CD4-positive, alpha-beta T cell treated with Interleukin-12 subunit alpha and Interleukin-12 subunit beta, for 1 hour (primary cell): ENCODE results near the gene RASGEF1B.

Source experiments
- DNase-seq: peaks from one replicate; pipeline ENCODE4 v3.0.0-alpha.2; 2020

Gene RASGEF1B

DNA sequence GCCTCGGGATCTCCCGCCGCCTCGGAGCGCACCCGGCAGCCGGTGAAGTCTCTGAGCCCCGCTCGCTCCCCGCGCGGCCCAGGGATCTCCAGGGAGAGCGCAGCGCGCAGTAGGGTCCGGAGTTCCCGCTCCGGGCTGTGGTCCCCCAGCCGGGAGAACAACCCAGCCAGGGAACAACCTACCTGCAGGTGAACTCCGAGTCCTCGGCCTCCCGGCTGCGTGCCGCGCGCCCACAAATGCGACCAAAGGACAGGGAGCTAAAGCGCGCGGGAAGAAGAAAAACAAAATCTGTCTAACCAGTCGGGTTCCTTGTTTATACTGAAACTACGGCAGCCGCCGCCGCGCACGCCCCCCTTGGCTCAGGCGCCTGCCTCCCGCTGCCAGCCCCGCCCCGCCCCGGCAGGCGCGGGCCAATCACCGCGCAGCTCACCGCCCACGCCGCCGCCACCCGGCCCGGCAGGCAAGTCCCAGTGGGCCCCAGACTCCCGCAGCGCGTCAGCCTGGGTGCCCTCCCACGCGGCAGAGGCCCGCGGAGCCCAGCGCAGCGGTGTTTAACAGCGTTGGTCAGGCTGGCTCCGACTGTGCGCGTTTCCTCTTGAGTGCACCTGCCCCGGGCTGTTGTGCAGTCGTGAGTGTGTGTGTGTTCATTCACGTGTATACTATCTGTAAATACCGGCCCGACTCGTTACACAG, at the start of gene RASGEF1B:
TSS of gene RASGEF1B (minus strand) at position 320 of the 693 bp plus-strand sequence. CDS start 12,399 bp downstream, outside the sequence.
- peak; percentile 95 for DNase-seq

DNA sequence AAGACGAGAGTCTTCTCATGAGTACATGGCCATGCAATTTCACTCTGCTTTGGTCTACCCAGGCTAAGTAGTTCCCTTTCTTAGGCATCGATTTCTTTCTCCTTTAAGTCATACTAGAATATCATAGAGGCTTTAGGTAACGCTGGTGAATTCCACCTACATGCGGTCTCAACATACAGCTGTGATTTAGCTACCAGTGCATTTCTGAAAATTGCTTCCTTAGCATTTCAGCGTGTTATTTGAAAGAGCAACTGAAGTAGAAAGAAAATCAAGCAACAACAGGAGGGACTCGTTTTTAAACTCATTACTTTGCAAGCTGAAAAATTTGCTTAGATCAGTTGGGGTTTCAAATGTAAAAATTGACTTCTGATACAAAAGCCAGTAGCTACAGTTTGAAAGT, 48.1 kb upstream of the RASGEF1B start:
- no peak for DNase-seq

DNA sequence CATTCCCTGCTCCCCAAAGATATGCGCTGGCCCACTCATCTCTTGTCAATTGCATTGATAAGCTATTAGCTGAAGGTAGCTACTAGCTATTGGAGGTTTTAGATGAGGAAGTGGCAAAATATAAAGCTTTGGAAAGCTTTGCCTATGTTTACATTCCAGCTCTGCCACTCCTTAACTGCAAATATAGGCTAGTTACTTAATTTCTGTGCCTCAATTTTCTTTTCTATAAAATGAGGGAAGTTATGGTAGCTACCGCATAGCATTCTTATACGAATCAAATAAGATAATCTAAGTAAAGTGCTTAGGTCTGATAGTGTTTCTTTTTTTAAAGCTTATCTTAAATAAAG, 47.7 kb upstream of the RASGEF1B start:
- DNase-seq = no peak

DNA sequence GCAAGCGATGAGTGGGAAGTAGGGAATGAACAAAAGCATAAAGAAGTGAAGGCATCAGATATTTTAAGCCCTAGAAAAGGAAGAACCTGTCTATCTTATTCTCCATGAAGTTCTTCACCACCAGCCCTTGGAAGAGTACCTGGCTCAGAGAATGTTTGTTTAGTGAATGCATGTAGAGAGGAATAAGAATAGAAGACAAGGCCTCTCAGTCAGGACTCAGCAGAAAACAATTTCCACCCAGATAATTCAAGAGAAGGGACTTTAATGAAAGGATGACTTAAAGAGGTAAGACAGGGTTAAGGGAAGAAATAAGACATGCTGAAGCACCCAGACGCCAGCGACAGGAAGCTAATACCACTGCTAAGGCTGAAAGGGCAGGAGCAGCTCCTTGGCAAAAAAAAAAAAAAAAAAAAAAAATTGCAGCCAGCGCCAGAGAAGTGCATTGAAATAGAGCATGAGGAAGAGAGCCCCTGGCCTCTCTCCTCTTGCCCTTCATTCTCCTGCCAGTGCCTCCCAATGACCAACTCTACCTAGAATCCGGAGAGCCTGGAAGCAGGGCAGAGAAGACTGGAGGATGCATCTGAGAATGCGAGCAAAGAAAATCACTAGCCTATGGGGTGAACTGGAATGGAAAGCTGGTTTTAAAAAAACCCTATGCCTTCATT, 47.2 kb upstream of the RASGEF1B start:
- no peak for DNase-seq

DNA sequence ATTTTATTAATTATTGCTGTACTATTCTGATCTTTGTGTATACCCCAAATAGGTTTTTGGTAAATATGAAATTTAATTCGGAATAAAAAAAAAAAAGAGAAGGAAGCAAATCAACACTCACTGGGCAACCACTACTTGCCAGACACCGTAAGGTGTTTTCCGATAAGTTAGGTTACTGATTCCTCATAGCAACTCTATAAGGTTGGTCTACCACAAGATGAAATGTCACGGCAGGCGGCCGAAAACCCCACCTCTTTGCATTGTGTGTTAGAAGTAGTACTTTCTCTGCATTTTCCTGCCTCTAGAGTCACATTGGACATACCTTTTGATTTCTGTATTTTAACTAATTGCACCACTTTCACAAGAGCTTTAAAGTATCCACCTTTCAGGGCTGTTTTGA, 44.5 kb upstream of the RASGEF1B start:
- DNase-seq = no peak

DNA sequence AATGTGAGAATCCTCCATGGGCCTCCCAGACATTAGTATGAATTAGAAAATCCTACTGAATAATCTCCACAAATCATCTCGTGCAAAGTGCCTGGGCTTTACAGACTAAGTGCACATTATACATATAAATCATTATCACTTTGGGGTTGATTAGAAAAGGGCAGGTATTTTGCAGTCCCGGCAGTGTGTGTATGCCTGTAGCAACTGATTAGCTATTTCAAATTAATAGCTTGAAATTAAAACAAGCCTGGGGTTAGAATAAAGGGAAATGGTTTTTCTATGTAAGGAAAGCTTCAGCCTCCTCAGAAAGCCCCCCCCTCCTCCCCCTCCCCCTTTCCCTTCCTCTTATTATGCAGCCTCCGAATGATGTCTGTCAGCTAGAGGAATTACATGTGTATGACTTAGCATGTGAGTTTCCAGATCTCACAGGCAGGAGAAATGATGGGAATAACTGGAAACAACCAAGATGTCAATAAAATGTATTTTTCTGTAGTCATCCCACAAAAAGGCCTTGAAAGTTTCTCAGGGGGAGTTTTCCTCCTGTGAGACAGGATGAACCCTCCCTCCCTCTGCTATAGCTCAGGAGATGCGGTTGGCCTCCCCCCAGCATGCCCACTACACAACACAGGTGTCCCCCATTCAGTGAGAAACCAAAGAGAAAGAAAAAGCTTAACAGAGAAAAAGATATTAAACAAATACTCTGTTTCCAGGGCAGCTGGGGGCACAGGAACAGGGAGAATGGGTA, 41.2 kb upstream of the RASGEF1B start:
- DNase-seq = no peak

DNA sequence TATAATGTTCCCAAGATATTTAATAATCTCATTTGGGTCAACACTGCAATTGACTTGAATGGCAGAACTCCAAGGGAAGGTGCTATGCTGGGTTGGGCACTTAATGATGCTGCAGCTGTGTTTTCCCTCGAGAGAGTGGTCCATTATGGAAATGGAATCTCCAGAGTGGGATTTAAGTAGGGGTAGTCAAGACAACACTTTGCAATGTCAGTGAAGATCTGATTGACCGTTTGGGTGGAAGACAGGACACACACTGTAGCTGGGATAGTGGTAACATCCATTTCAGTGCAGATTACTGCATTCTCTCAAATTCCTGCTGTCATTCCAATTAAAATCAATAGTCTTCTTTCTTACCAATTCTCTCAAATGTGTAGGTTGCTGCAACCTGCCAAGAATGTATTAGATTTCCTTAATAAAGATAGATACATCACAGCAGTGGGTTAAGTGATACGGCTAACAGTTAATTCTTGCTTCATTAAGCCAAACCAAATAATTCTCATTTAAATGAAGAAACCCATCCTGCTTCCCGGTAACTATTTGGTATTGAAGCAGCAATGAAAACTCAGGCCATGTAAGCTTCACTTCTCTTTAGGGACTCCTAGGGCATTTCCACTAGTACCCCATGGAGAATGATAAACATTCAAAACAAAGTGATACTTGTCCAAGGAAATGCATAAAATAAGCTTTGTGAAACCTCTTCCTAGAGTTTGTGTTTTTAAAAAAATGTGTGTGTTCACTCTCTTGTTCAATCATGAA, 40.5 kb upstream of the RASGEF1B start:
- DNase-seq = no peak

DNA sequence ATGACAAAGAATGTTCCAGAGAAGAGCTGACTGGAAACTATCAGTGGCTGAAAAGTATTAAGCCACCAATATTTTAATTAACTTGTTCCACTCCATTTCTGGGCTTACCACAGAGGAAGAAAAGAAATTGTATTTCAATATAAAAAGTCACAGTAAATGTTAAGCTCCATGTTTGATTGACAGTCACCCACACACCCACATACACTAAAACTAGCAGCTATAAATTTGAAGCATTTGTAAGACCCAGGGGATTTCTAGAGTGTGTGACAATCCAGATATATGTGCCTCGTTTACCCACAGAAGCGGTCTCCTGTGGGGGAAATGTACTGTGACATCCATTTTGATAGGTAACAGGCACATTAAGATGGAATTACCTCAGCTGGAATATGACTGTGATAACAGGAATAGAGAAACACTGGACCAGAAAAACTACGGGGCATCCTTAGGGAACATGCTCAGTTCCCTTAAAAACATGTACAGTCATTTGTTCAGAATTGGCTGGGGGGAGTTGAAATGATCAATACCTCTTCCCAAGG, 39.0 kb upstream of the RASGEF1B start:
- no peak for DNase-seq

DNA sequence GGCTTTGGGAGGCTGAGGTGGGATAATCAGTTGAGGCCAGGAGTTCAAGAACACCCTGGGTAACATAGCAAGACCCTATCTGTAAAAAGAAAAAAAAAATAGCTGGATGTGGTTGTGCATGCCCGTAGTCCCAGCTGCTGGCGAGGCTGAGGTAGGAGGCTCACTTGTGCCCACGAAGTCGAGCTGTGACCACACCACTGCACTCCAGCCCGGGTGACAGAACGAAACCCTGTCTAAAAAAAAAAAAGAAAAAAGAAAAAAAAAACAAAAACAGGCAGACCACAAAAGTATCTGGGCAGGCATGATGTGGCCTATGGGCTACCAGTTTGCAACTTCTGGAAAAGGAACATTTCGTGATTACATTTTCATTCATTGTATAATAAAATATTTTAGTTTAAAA, 38.1 kb upstream of the RASGEF1B start:
- DNase-seq = peak; percentile 14

DNA sequence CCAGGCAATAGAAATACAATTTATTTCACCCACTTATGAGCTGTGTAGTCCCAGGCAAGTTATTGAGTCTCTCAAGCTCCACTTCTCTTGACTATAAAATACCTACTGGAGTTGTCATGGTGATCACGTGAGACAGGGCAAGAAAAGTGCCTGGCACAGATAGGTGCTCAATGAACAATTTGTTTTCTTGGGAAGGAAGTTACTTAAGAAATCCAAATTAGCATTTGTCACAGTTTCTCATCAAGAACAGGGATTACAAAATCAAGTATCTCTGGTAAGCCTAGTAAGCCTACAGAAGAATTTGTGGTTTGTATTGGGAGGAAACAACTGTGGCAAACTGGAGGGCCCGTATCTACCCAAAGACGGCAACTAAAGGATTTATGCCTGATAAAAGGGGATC, 37.5 kb upstream of the RASGEF1B start:
- peak; percentile 2 for DNase-seq

DNA sequence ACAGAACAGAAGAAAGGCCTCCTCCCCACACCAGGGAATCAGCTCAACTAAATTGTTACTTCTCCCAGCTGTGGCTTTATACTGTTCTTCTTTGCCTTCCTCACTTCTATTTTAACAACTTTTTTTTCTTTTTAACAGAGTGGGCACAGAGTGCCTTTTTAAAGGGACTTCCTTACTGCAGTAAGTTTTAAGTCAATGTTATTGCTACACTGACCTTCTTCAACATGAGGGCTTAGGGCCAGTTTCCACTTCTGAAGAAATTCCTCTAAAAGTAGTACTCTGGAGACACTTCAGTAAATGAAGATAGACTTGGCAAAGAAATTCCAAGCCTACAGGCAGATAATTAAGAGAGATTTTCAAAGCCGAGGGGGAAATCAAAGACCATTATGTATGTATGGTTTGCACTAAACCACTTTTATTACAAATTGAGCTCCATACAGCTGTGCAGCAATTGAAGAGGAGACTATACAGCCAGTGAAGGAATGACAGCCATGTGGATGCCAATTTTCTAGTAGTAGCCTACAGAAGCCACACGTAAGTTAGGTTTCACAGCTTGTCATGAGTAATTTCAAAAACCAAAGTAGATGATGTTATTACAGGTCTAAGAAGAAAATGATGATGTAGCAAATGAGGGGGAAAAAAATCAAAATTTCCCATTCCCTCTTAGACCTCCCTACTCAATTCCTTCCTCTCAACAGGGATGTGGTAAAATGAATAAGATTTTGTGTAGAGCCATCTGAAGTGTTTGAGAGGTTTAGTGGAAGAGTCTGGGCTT, 36.9 kb upstream of the RASGEF1B start:
- no peak for DNase-seq

DNA sequence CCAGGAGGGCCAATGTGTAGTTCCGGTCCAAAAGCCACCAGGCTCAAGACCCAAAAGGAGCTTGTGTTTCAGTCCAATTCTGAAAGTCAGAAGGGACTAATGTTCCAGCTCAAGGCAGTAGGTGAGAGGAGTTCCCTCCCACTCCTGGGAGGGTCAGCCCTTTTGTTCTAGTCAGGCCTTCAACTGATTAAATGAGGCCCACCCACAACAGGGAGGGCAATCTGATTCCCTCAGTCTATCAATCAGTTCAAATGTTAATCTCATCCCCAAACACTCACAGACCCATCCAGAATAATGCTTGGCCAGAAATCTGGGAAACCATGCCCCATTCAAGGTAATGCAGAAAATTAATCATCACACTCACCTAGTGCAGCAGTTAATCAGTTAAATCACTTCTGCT, 35.8 kb upstream of the RASGEF1B start:
- DNase-seq = no peak

DNA sequence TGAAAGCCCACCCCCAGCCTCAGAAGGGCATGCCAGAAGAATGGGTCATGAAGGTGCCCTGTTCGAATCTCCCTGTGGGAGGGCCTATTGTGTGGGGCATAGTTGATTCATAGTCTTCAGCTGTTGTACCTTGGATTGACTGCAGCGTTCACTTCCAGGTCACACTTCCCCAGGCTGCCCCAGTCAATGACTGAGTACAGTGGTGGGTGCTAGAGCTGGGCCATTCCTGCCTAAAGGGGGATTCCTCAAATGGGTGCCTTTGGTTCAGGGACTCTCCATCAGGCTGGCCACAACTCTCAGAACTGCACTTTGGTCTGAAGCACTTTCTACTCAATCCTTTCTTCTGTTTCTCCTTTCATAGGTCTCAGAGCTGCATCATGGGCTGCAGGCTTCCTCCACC, 35.0 kb upstream of the RASGEF1B start:
- DNase-seq = peak; percentile 6

DNA sequence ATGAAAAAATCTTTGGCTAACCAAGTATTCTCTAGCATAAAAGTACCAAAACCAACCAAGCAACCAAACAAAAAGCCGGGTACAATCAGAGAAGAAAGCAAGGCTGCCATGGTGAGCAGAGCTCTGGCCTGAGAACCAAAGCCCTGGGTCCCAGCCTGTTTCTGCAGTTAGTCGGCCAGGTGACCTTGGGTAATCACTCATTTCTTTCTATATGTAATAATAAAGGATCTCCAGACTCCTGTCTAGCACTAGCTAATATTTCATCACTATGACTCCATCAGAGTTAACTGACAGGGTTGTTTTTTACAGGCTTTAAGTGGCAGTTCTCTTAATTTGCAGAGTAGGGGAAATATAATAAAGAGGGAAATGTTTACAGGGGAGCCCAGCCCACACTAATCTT, 34.0 kb upstream of the RASGEF1B start:
- DNase-seq = no peak

DNA sequence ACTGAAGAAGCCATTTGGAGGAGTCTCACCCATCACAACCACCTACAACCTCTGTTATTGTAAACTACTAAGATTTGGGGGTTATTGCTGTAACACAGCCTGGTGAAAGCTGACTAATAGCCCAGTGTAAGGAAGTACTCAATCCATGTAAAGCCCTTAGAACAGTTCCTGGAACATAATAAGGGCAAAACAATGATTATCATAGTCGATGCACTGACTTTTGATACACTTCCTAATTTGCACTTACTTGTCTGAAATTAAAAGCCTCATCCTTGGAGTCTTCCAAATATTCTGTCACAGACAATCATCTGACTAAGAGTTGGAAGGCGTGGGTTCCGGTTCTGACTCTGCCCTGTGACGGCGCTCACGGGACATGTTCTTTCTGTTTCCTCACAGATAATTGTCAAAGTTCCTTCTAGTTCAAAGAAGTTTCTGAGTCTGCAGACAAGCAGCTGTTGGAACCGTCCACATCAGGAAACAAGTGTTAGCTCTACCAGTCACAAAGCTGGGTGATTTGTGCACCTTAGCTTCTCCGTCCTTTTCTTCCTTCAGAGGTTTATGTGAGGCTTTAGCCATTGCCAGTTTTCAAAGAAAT, 33.4 kb upstream of the RASGEF1B start:
- peak; percentile 69 for DNase-seq

DNA sequence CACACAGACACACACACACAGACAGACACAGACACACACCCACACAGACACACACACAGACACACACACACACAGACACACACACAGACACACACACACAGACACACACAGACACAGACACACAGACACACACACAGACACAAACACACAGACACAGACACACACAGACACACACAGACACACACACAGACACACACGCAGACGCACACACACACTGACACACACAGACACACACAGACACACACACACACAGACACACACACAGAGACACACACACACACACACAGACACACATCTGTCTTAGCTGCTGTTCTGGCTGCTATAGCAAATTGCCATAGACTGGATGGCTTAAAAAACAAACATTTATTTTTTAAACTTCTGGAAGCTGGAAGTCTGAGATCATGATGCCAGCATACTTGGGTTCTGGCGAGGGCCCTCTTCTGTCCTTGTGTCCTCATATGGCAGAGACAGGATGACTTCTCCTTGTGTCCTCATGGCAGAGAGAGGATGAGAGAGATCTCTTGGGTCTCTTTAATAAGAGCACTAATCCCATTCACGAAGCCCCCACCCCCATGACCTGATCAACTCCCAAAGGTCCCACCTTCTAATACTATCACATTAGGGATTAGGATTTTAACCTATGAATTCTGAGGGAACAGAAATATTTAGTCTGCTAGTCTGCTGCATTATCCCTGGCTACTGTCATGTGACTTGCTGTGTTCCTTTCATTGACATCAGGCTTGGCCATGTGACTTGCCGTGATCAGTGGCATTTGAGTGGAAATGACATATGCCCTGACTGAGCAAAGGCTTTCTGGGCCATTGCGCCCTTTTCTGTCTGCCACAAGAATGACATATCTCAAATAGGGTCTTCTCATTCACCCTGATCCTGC, 32.7 kb upstream of the RASGEF1B start:
- peak; percentile 12 for DNase-seq

DNA sequence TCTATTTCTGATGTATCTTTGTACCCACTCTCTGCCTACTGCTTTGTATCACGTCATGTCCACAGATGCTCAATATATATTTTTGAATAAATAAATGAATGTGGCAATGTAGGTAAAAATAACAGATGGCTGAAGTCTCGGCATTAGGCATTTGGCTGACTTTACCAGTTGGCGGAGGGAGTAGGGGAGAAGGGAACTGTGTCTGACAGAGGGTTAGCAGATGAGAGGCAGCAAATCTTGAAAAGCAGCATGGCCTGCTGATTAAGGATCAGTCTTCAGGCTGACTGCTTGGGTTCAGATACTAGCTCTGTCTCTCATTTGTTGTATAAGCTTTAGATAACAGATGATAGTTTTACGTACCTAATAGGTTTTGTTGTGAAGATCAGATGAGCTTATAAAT, 31.9 kb upstream of the RASGEF1B start:
- no peak for DNase-seq

DNA sequence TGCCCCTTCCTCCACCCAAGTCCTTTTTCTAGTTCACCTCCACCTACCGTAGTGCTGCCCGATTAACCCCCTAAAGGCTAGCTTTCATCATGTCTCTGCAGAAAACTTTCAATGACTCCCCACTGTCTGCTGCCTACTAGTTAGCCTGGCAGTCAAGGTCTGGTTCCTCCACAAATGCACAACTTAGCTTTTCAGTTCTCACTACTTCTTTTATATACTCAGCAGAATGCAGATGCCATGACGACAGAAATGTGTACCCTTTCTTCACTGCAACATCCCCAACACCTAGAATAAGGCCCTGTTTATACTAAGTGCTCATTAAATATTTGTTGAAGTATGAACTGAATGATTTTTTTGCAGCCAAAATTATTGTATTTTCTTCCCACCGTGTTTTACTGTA, 30.9 kb upstream of the RASGEF1B start:
- no peak for DNase-seq

DNA sequence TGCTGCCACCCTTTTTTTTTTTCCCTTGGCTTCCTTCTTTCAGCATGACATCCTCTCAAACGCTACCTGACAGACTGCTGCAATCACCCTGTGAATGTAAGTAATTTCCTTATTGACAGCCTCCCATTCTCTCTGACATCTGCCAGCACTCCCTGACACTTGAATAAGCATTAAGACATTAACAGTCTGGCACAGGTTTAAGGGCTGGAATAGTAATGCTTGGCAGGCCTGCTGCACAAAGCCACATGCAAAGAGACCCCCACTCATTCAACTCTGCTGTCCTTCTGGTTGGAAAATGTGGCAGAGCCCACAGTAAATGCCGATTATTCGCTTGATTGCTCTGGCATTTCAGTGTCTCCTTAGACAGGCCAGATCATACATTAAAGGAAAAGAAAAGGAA, 28.1 kb upstream of the RASGEF1B start:
- DNase-seq = no peak

DNA sequence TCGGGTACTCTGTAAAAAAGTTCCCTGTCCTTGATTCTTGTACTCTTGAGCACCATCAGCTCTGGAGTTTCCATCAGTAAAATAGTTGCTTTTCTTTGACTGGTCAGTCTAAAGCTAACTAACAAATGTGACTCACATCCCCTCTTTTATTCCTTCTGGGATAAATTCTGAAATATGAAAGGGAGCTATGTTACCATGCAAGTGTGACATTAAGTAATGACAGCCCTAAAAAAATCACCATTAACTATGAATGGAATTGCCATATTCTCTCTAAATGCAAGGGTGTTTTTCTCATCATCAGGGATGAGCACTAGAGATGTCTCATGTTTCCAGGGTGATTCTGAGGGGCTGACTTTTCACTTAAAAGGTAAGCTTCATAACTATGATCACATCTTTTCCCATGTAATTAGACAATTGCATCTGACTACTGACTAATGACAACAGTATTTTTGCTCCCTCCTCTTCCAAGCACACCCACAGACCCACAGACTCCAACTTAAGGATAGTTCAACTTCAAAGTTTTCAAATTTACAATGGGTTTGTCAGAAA, 26.9 kb upstream of the RASGEF1B start:
- DNase-seq = no peak

DNA sequence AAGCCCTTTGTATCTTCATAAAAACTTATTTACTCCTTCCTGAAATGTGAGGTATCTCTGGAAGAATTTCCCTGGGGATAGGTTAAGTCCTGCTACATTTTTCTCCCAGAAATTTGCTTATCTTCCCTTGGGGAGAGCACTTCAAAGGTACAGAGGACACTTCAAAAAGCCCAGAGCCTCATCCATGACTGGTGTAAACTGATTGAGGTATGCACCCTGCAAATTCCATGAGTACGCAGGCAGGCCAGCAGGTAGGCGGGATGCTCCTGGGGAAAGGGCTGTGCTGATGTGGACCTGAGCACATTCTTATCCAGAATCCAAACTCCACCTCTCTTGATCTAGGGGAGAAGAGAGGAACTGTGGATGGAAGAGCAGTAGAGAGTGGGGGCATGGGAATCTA, 26.3 kb upstream of the RASGEF1B start:
- DNase-seq = no peak
